Measurements from ENCODE around the gene CSE1L.
"Not testable (repeated sequence)": the region's sequence is repeated elsewhere in the genome, so short reads cannot be mapped to it uniquely, and the experiment has no call there.

The CSE1L gene

DNA sequence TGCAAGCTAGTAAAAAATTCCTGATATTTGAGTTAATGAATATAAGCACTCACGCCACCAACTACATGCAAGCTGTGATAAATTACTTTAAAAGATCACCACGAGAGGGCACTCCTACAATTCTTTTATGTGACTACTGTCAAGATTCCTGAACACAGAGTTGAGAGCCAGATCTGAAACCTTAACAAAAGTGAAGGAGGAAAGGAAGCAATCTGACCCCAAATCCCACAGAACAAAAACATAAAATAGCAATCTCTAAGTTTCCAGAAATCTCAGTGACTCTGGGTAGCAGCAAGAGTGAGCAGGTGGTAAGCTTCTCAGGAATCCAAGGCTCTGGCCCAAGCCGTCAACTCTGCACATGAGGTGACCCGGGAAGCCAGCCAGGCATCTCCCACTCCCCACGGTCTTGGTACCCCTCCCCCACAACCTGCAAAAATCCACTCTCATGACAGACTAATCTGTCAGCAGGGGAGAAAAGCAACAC, 86.9 kb downstream of the CSE1L start:
- no peaks in the 10 kb centered on the region for H3K9me3 ChIP-seq (ENCODE audit: control insufficient read depth, insufficient read depth, low read length)
- H3K9ac ChIP-seq (ENCODE audit: low read depth, low read length): no peak overlapping the region
- H3K4me1 ChIP-seq (ENCODE audit: insufficient read depth, low read length): peaks cover 4% of the 10 kb centered on the region; the same call in 1 of the 2 replicates
- H3K36me3 ChIP-seq (ENCODE audit: insufficient read depth, low read length): no peaks in the 10 kb centered on the region; the same call in 1 of the 2 replicates

DNA sequence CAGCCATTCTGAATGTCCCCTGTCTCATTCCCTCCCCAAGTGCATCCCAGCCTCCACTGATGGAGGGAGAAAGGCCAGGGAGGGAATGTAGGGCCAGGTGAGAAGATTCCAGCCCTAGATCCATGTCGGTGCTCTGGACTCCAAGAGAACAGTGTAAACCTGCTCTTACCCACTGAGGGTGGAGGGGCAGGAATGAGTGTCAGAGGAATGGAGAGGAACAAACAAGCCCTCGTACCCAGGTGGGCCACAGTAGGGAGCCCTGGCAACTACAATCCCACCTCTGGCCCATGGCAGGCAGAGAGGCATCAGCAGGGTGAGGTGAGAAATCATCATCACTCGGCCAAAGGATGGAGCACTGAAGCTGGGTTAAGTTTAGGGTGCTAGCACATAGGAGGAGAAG, 87.5 kb downstream of the CSE1L start:
- Histone ChIP-seq H3K9ac (ENCODE audit: low read depth, low read length) (no peak overlapping the region), H3K36me3 (ENCODE audit: insufficient read depth, low read length) (no peaks in the 10 kb centered on the region; the same call in 1 of the 2 replicates)

DNA sequence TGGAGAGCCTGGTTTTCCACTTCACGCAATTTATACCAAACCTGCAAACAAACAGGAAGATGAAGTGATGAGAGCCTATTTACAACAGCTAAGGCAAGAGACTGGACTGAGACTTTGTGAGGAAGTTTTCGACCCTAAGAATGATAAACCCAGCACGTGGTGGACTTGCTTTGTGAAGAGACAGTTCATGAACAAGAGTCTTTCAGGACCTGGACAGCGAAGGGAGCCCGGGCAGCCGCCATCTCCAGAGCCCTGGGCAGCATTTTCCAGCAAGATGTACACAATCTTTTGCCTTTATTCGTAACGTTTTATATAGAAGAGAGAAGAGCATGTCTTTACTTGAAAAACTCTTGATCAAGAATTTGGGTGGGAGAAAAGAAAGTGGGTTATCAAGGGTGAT, 88.7 kb downstream of the CSE1L start:
- not testable (repeated sequence) for H3K36me3 ChIP-seq (ENCODE audit: insufficient read depth, low read length); H3K9me3 ChIP-seq (ENCODE audit: control insufficient read depth, insufficient read depth, low read length); H3K4me1 ChIP-seq (ENCODE audit: insufficient read depth, low read length); H3K9ac ChIP-seq (ENCODE audit: low read depth, low read length)

More for the DNA sequence above, 87.5 kb downstream of the CSE1L start:
- H3K9me3 ChIP-seq (ENCODE audit: control insufficient read depth, insufficient read depth, low read length): no peaks in the 10 kb centered on the region
- peaks cover 4% of the 10 kb centered on the region; the same call in 1 of the 2 replicates for H3K4me1 ChIP-seq (ENCODE audit: insufficient read depth, low read length)

DNA sequence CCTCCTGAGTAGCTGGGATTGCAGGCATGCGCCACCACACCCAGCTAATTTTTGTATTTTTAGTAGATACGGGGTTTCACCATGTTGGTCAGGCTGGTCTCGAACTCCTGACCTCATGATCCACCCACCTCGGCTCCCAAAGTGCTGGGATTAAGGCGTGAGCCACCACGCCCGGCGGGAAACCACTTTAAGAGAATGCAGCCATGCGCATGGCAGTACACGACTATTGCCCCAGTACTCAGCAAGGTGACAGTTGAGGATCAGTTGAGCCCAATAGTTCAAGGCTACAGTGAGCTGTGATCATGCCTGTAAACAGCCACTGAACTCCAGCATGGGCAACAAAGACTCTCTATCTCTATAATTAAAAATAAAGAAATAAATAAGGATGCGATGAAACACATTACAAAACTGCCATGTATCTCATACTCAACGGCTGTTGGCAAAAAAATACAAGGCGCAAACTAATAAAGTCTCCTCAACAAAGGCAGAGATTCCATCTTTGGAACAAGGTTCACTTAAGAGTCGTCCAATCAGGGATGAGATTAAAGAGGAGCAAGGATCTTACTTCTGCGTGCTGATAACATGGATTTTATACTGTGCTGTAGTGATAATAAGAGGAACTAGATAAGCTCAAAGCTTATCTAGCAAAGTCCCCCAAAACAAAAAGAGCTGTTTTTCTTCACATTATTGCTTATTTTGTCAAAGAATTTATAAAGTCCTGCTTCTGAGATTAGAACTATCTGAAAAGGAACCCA, 90.9 kb downstream of the CSE1L start:
- H3K4me1 ChIP-seq (ENCODE audit: insufficient read depth, low read length): peaks cover 4% of the 10 kb centered on the region; the same call in 1 of the 2 replicates
- H3K36me3 ChIP-seq (ENCODE audit: insufficient read depth, low read length): 0 out of 2 replicates have a peak, but pooled peaks cover 6% of the 10 kb centered on the region
- H3K9ac ChIP-seq (ENCODE audit: low read depth, low read length): no peak overlapping the region
- H3K9me3 ChIP-seq (ENCODE audit: control insufficient read depth, insufficient read depth, low read length): no peaks in the 10 kb centered on the region

DNA sequence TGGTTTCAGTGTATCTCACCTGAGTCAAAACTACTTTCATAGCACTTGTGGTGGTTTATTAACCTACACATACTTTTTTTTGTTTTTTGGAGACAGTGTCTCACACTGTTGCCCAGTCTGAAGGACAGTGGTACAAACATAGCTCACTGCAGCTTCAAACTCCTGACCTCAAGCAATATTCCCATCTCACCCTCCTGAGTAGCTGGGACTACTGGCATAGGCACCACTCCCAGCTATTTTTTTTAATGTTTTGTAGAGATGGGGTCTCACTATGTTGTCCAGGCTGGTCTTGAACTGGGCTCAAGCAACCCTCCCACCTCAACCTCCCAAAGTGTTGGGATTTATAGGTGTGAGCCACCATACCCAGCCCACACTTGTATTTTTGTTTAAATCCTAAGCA, 92.3 kb downstream of the CSE1L start:
- H3K36me3 ChIP-seq (ENCODE audit: insufficient read depth, low read length): 0 out of 2 replicates have a peak, but pooled peaks cover 7% of the 10 kb centered on the region

DNA sequence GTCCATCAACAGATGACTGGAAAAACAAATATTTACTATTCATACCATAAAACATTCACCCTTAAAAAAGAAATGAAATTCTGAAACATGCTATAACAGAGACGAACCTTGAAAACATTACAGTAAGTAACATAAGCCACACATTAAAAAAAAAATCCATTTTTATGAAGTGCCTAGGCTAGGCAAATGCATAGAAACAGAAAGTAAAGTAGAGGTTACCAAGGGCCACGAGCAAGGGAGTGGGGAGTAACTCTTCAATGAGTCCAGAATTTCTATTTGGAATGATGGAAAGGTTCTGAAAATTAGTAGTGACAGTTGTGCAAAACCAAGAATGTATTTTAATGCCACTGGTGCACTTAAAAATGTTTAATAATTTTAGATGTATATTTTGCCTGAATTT, 94.3 kb downstream of the CSE1L start:
- Histone ChIP-seq H3K4me1 (ENCODE audit: insufficient read depth, low read length) (no peaks in the 10 kb centered on the region), H3K9me3 (ENCODE audit: control insufficient read depth, insufficient read depth, low read length) (no peaks in the 10 kb centered on the region), H3K9ac (ENCODE audit: low read depth, low read length) (no peak overlapping the region), H3K36me3 (ENCODE audit: insufficient read depth, low read length) (0 out of 2 replicates have a peak, but pooled peaks cover 8% of the 10 kb centered on the region)

More for the DNA sequence above, 92.3 kb downstream of the CSE1L start:
- H3K4me1 ChIP-seq (ENCODE audit: insufficient read depth, low read length): no peaks in the 10 kb centered on the region
- no peaks in the 10 kb centered on the region for H3K9me3 ChIP-seq (ENCODE audit: control insufficient read depth, insufficient read depth, low read length)
- no peak overlapping the region for H3K9ac ChIP-seq (ENCODE audit: low read depth, low read length)

DNA sequence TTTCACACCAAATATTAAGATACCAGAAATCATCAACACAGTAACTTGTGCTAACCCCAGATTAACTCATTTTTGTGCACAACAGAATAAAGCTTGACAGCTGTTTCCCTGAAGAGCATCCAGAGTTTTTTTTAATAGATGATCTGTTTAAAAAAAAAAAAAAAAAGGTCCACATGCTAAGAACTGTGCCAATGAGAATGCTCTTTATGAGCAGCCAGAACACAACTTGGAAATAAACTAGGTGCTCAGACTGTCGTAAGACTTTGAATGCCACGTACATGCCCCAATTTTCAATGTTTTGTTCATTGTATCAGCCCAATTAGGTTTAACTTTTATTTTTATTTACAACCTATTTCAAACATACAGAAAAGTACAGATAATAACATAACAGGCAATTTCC, 94.7 kb downstream of the CSE1L start:
- H3K4me1 ChIP-seq (ENCODE audit: insufficient read depth, low read length): no peaks in the 10 kb centered on the region
- no peak overlapping the region for H3K9ac ChIP-seq (ENCODE audit: low read depth, low read length)
- H3K36me3 ChIP-seq (ENCODE audit: insufficient read depth, low read length): 0 out of 2 replicates have a peak, but pooled peaks cover 8% of the 10 kb centered on the region
- H3K9me3 ChIP-seq (ENCODE audit: control insufficient read depth, insufficient read depth, low read length): no peaks in the 10 kb centered on the region

Measured in ES-I3 (cell line).